Neural progenitor cell (in vitro differentiated cells): Measurements from ENCODE around the gene DBNDD1. TPM values are rescaled to one million over a fixed set of nuclear protein-coding genes. Genes with fewer than 3 reads are reported as not detected.

ENCODE experiments used
- DNase-seq: peaks from one replicate; pipeline ENCODE4 v3.0.0-alpha.2; 2016; ENCODE audit warnings: low spot score
- H2AFZ ChIP-seq: fragments of 200-600 bp; sonication (generic); replicated peaks from 2 replicates; pipeline ENCODE4 v1.6.1; 2016; ENCODE audit warnings: antibody characterized with exemption
- H3F3A ChIP-seq: fragments of 200-600 bp; sonication (generic); 2 replicates; pipeline ENCODE4 v1.6.1; 2016; ENCODE audit warnings: antibody characterized with exemption, low read depth
- H3K27ac ChIP-seq: fragments of 200-600 bp; sonication (generic); 2 replicates; pipeline ENCODE4 v1.5.1; 2016; ENCODE audit warnings: mild to moderate bottlenecking
- H3K27me3 ChIP-seq: fragments of 200-600 bp; sonication (generic); 2 replicates; pipeline ENCODE4 v1.6.1; 2016; ENCODE audit warnings: mild to moderate bottlenecking, moderate library complexity
- H3K36me3 ChIP-seq: fragments of 200-600 bp; sonication (generic); 2 replicates; pipeline ENCODE4 v1.5.1; 2016
- H3K4me1 ChIP-seq: fragments of 200-600 bp; sonication (generic); 2 replicates; pipeline ENCODE4 v1.6.1; 2016; ENCODE audit warnings: mixed run types
- H3K4me2 ChIP-seq: fragments of 200-600 bp; sonication (generic); 2 replicates; pipeline ENCODE4 v1.6.1; 2016
- H3K4me3 ChIP-seq: fragments of 200-600 bp; sonication (generic); 2 replicates; pipeline ENCODE4 v1.5.1; 2016
- H3K79me2 ChIP-seq: fragments of 200-600 bp; sonication (generic); 2 replicates; pipeline ENCODE4 v1.6.1; 2016; ENCODE audit warnings: low read depth
- H3K9ac ChIP-seq: fragments of 200-600 bp; sonication (generic); 2 replicates; pipeline ENCODE4 v1.6.1; 2016
- H3K9me3 ChIP-seq: fragments of 200-600 bp; sonication (generic); 2 replicates; pipeline ENCODE4 v1.5.1; 2016; ENCODE audit warnings: low read depth
- H4K20me1 ChIP-seq: fragments of 200-600 bp; sonication (generic); 2 replicates; pipeline ENCODE4 v1.6.1; 2016; ENCODE audit warnings: low read depth
- H3K27ac Mint-ChIP-seq: 3 replicates; pipeline ENCODE4 v1.8.0; 2021; ENCODE audit warnings: mixed read lengths
- H3K27me3 Mint-ChIP-seq: 2 replicates; pipeline ENCODE4 v1.8.0; 2022; ENCODE audit warnings: low read depth, mild to moderate bottlenecking, inconsistent platforms, moderate library complexity, mixed read lengths; ENCODE audit not compliant: insufficient read depth
- H3K36me3 Mint-ChIP-seq: 3 replicates; pipeline ENCODE4 v1.8.0; 2021; ENCODE audit warnings: mixed read lengths
- H3K4me1 Mint-ChIP-seq: 3 replicates; pipeline ENCODE4 v1.8.0; 2021; ENCODE audit warnings: mixed read lengths
- H3K4me3 Mint-ChIP-seq: 3 replicates; pipeline ENCODE4 v1.8.0; 2021; ENCODE audit warnings: mild to moderate bottlenecking, moderate library complexity, mixed read lengths
- H3K9me3 Mint-ChIP-seq: 3 replicates; pipeline ENCODE4 v1.8.0; 2020; ENCODE audit warnings: mixed read lengths
- CTCF ChIP-seq: fragments of 200-600 bp; sonication (generic); IDR thresholded peaks from 2 replicates; pipeline ENCODE4 v1.5.1; 2017; ENCODE audit warnings: antibody characterized with exemption, mild to moderate bottlenecking
- EZH2 ChIP-seq: fragments of 200-600 bp; sonication (generic); IDR thresholded peaks from 2 replicates; pipeline ENCODE4 v1.6.1; 2017; ENCODE audit warnings: antibody characterized with exemption, mild to moderate bottlenecking, moderate library complexity
- EZH2phosphoT487 ChIP-seq: fragments of 200-600 bp; sonication (generic); IDR thresholded peaks from 2 replicates; pipeline ENCODE4 v1.6.1; 2017; ENCODE audit warnings: antibody characterized with exemption
- total RNA-seq: library from RNA; depleted of rRNA; stranded (reverse); fragments of >200 nt; gene quantifications from 2 replicates; pipeline ENCODE4 v1.2.3, GENCODE V29; 2015; ENCODE audit warnings: low replicate concordance

DBNDD1 gene
- total RNA-seq, 1 donor from 2014 or later: 5.2 TPM

- peak overlapping the region; percentile 98 for H2AFZ ChIP-seq
- peaks cover 17% of the 10 kb centered on the region for H3K4me1 ChIP-seq
- peaks cover 21% of the 10 kb centered on the region for H3K27me3 Mint-ChIP-seq
- H3K36me3 Mint-ChIP-seq: no peaks in the 10 kb centered on the region
- no peaks in the 10 kb centered on the region for H3K9me3 Mint-ChIP-seq
- H3K27ac ChIP-seq: no peak overlapping the region
- H3K27ac Mint-ChIP-seq: peak overlapping the region; percentile 83
- H3K9ac ChIP-seq: no peak overlapping the region
- no peaks in the 10 kb centered on the region for H4K20me1 ChIP-seq
- TF ChIP-seq EZH2 (no peak), CTCF (peak; percentile 51), EZH2phosphoT487 (peak; percentile 28)
- H3F3A ChIP-seq: peaks cover 33% of the 10 kb centered on the region
- H3K27me3 ChIP-seq: peaks cover 34% of the 10 kb centered on the region
- peak overlapping the region; percentile 93 for H3K4me3 ChIP-seq
- peak; percentile 85 for DNase-seq
- H3K9me3 ChIP-seq: no peaks in the 10 kb centered on the region
- no peaks in the 10 kb centered on the region for H3K36me3 ChIP-seq
- H3K4me3 Mint-ChIP-seq: peak overlapping the region; percentile 89
- H3K4me2 ChIP-seq: peak overlapping the region; percentile 95
- H3K79me2 ChIP-seq: peaks cover 4% of the 10 kb centered on the region
- H3K4me1 Mint-ChIP-seq: peaks cover 22% of the 10 kb centered on the region
Observed at GRCh38 chr16:90019543-90020259, 445 bp upstream of the DBNDD1 start.

GRCh38 chr16:90018297-90018651 is 982 bp downstream of the DBNDD1 start:
- H3K27me3 Mint-ChIP-seq: peaks cover 21% of the 10 kb centered on the region
- Histone ChIP-seq H3K79me2 (peaks cover 4% of the 10 kb centered on the region), H3K4me2 (peak overlapping the region; percentile 85), H4K20me1 (no peaks in the 10 kb centered on the region), H3K9me3 (no peaks in the 10 kb centered on the region), H3F3A (peaks cover 33% of the 10 kb centered on the region), H3K27me3 (peaks cover 34% of the 10 kb centered on the region), H3K4me3 (peak overlapping the region; percentile 62), H2AFZ (peak overlapping the region; percentile 68), H3K36me3 (no peaks in the 10 kb centered on the region), H3K27ac (no peak overlapping the region), H3K9ac (no peak overlapping the region), H3K4me1 (peaks cover 17% of the 10 kb centered on the region)
- DNase-seq: no peak
- no peaks in the 10 kb centered on the region for H3K9me3 Mint-ChIP-seq
- TF ChIP-seq EZH2phosphoT487: no peak
- TF ChIP-seq EZH2: no peak
- TF ChIP-seq CTCF: no peak
- H3K4me3 Mint-ChIP-seq: peak overlapping the region; percentile 85
- no peaks in the 10 kb centered on the region for H3K36me3 Mint-ChIP-seq
- H3K27ac Mint-ChIP-seq: no peak overlapping the region
- peaks cover 20% of the 10 kb centered on the region for H3K4me1 Mint-ChIP-seq

GRCh38 chr16:90016339-90016950 is 2.8 kb downstream of the DBNDD1 start:
- Mint-ChIP-seq H3K4me1 (peaks cover 16% of the 10 kb centered on the region), H3K36me3 (no peaks in the 10 kb centered on the region)
- peaks cover 32% of the 10 kb centered on the region for H3F3A ChIP-seq

More at GRCh38 chr16:90016339-90016950, 2.8 kb downstream of the DBNDD1 start:
- Histone ChIP-seq H3K4me3 (no peak overlapping the region), H3K4me2 (no peak overlapping the region), H3K4me1 (peaks cover 17% of the 10 kb centered on the region), H3K27me3 (peaks cover 34% of the 10 kb centered on the region), H3K27ac (no peak overlapping the region), H3K9me3 (no peaks in the 10 kb centered on the region), H3K79me2 (peaks cover 4% of the 10 kb centered on the region), H2AFZ (no peak overlapping the region), H3K36me3 (no peaks in the 10 kb centered on the region), H4K20me1 (no peaks in the 10 kb centered on the region), H3K9ac (no peak overlapping the region)
- H3K27me3 Mint-ChIP-seq: peaks cover 26% of the 10 kb centered on the region
- H3K27ac Mint-ChIP-seq: no peak overlapping the region
- no peaks in the 10 kb centered on the region for H3K9me3 Mint-ChIP-seq
- no peak overlapping the region for H3K4me3 Mint-ChIP-seq
- no peak for TF ChIP-seq CTCF
- no peak for TF ChIP-seq EZH2
- TF ChIP-seq EZH2phosphoT487: no peak
- no peak for DNase-seq
